ENCODE data around the gene URB1.
"Not testable (repeated sequence)": the region's sequence is repeated elsewhere in the genome, so short reads cannot be mapped to it uniquely, and the experiment has no call there.

URB1 gene

DNA sequence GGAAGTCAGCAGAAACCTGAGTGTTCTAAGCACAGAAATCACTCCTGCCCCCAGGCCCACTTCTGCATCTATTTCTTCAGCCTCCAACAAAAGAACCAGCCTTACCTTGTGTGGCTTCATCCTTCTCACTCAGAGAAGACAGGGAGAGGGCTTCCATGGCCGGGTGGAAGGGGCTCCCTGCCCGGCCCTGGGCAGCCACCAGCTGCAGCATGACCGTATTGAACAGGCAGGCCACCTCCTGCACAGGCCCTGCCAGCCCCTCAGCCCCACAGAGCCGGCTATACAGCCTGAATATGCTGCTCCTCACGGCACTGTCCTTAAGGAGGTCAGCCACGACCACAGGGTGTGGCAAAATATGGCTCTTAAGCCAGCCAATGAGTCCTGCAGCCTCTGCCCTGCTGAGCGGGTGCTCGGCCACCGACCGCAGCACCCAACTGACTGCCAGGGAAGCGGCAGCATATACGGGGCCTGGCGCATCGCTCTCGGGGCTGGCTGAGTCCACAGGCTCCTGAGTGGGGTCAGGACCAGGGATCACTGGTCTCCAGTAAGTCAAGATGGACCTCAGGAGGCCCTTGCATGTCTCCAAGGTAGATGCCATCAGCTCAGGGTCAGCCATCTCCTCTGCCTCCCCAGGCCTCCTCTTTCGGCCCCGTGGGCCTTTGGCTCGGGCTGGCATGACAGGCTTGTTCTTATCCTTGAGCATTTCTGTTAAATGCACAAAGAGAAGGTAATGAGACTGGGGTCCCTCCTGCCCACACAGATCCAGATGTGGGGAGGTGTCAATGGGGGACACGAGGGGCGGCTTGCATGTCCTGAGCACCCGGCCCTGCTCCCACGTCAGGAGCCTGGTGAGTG is 76.2 kb downstream of the URB1 start:
- no peak for DNase-seq

DNA sequence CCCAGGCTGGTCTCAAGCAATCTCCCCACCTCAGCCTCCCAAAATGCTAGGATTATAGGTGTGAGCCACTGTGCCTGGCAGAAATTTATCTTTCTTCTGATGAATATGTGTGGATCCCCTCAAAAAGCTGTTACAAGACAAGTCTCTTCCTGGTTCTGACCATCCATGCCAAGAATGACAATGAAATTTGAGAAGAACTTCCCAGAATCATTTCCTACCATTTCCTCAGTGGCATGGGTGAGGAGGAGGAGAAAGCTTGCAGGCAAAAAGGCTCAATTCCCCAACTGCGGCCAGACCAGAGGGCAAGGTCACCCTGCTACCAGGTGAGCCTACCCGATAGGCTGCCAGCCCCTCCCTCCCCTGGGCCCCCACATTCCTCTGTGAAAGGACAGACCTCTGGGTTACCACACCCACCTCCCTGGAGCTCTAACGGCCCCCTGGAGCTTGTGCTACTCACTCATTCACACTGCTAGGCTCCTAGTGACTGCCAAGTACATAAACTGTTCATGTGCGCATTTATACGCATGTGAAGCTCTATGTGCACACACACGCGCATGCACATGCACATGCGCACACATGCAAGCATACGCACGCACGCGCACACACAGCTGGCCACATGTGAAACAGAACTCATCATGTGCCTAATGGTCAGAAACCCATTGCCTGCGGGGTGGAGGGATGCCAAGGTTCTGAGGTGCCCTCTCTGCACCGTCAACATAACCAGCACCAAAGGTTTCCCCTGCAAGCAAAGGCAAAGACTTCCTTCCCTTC is 77.1 kb downstream of the URB1 start:
- no peak for DNase-seq

DNA sequence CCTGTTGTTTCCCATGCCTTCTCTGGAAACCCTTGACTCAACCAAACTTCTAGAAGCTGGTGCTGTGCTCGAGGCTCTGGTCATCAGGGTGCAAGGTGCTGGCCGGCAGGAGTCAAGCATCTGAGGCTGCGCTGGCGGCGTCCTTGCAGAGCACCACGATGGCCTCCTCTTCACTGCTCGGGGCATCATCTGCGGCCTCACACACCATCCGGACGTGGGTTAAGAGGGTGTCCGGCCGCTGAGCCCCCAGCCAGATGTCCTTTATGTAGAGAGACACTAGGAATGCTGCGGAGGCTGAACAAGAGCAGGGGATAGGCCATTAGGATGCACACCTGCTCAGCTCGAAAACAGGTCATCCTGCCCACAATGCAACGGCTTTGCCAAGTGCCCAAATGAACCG is 78.0 kb downstream of the URB1 start:
- DNase-seq = no peak

DNA sequence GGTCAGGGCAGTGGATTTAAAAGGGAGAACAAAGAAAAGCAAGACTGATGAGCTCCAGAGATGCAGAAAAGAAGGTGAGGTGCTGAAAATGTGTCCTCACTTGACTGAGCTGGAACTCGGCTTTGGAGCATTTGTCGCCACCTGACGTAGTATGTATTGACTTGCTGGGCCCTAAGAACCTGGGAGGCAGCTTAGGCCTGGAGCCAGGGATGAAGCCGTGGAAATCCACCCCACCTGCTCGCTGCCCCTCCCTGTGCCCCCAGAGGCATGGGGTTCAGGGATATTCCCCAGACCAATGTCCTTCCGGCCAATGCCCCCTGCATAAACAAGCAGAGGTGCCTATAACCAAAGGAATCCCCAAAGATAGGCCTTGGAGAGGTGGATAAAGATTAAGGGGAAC is 79.8 kb downstream of the URB1 start:
- DNase-seq = no peak

DNA sequence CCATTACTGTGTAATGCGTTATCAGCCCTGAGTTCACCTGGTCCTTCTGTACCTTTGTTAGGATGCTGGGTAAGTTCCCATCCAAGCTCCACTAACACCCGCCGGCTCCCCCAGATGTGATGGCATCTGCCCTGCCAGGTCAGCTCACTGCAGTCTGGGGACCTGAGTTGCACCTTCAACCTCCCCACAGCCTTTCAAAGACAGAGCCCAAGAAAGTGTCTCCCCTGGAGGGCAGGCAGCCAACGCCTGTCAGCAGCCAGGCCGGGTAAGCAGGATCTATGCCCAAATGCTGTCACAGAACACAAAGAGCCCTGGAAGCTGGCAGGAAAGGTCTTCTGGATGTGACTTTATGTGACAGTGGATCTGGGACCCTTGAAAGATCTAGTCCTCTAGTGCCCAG is 80.5 kb downstream of the URB1 start:
- DNase-seq = no peak

DNA sequence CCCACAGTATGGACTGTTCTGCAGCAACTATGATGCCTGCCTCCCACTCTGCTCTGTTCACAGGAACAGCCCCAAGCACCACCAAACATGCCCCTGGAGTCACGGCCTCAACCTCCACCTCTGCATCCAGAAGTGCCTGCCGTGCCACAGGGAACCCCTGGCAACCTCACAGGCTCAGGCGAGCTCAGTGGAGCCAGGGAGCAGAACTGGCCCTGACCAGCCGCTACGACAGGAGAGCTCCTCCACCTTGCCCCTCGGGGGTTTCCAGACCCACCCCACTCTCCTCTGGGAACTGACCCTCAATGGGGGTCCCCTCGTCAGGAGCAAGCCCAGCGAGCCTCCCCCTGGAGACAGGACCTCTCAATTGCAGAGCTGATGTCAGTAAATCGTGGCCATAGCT is 81.2 kb downstream of the URB1 start:
- no peak for DNase-seq

DNA sequence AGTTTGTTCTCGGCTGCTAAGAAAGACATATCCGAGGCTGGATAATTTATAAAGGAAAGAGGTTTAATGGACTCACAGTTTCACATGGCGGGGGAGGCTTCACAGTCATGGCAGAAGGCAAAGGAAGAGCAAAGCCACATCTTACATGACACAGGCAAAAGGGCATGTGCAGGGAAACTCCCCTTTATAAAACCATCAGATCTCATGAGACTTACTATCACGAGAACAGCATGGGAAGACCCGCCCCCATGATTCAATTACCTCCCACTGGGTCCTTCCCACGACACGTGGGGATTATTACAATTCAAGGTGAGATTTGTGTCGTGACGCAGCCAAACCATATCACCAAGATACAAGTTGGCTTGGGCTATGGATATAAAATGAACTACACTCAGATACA is 81.8 kb downstream of the URB1 start:
- DNase-seq = not testable (repeated sequence)

DNA sequence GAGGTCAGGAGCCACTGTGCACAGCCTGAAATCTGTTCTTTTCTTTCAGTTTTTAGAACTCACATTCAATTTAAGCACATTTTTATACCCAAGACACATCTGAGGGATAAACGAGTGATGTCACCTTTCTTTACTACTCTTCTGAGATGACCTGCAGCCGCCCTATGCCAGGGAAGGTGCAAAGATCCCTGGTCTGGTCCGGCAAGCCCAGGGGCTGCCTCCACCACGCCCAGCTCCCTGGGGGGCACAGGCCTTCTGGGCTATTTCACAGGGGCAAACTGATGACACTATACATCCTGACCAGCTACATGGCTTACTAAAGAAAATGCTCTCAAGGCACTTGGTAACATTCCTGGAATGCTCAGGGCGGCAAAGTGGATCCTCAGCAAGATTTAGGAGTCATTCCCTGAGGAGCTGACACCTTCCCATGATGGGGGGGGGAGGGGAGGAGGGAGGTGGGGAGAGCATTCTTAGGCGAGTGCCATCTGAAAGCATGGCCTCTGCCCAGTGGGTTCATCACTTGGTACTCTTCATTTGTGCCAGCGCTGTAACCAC is 82.8 kb downstream of the URB1 start:
- no peak for DNase-seq

DNA sequence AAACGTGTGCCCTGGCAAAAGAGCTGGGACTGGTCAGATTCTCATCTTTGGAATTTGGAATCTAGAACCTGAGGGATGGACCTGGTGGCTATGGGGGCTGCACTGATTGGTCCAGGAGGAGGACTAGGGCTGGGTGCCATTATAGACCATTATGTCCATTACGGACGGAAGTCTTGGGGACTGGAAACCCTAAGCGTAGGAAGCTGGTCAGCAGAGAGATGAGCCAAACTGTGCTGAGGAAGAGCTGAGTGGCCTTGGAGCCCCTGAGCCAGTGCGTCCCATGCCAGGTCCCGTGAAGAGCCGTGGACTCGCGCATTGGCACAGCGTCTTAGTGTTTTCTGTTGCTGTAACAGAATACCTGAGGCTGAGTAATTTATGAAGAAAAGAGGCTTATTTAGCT is 84.1 kb downstream of the URB1 start:
- DNase-seq = no peak

DNA sequence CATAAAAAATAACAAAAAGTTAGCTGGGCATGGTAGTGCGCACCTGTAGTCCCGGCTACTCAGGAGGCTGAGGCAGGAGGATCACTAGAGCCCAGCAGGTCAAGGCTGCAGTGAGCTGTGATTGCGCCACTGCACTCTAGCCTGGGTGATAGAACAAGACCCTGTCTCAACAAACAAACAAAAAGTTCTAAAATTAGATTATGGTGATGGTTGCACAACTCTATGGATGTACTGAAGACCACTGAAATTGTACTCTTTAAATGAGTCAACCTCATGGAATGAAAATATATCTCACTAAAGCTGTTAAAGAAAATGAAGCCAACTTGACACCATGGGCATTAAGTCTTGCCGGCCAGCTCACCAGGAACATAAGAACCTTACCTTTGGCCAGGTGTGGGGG is 85.1 kb downstream of the URB1 start:
- no peak for DNase-seq

DNA sequence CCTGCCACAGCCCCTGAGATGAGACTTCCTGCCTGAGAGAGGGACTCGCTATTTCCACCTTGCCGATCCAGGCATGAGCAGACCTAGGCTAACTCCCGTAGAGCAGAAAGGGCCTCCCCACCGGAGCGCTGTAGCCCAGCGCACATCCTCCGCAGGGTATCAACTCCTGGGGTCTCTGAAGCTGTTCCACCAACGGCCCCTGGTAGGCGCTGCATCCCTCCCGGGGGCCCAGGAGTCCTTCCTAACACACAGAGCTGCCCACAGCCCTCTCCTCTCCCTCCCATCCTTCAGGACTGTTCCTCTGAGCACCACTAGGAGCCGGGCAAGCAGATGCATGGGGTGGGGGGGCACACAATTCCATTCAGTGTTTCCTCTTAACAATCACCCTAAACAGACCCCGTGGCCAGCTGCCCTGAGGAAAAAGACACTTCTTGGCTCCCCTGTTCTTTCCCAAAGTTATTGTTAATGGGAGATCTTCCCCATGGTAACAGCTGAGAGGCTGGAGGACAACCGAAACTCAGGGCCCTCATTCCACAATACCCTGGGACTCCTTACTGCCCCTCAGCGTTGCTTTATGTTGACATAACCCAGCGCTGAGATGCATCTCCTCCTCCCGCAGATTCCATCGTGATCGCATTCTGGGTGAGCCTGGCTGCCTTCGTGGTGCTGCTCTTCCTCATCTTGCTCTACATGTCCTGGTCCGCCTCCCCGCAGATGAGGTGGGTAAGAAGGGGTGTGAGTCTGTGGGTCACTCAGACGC is 86.6 kb downstream of the URB1 start:
- DNase-seq = no peak

DNA sequence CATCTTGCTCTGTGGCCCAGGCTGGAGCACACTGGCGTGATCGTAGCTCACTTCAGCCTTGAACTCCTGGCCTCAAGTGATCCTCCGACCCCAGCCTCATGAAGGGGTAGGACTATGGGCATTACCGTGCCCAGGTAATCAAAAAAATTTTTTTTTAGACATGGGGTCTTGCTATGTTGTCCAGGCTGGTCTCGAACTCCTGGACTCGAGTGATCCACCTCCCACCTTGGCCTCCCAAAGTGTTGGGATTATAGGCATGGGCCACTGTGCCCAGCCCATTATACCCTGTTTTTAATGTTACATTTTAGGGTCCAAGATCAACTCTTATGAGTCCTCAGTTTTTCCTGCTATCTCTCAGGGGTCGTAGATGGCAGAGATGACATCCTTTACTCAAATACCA is 87.8 kb downstream of the URB1 start:
- DNase-seq = no peak

DNA sequence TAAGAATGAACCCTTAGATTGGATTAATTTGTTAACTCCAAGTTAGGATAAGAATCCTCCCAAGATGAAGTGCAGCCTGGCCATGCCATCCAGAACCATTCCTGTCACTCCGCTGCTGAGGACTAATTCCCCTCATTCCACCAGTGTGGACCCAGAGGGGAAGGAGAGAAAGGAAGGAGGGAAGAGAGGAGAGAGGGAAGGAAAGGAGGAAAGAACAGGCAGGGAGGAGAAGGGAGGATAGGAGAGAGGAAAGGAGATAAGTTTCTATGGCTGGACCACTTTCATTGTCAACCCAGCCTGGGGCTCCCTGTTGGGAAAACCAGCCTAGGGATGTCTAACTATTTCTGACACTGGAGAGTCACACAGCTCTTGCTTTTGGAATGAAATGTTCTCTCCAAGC is 89.4 kb downstream of the URB1 start:
- DNase-seq = no peak

DNA sequence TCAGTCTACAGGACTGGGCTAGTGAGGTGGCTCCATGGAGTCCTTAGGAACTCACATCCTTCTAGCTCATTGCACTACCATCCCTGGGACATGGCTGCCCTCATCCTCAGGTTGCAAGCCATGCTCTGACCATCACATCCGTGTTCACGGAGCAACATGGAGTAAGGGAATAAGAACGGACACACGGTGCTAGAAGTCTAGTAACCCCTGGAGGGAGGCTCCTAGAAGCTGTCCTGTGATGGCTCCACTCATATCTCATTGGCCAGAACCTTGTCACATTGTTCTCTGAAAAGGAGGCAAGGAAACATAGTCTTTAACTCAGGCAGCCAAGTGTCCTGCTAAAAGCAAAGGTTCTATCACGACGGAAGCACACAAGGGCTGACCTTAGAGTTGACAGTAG is 90.3 kb downstream of the URB1 start:
- DNase-seq = no peak

DNA sequence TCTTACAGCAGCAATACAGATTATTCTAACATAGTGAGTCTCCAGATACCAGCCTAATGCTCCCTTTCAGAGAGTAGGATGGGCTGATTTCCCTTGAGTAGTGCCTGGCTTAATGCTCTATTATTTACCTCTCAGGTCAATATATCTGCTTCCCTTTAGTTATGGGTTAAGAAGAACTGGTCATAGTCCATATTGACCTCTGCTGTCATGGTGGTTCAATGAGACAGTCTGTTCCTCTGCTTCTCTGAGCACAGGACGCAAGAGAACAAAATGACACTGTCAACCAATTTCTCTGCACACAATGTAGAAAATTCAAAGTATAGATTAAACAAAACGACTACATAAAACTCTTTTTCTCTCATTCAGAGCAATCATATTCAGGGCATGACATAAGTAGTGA is 91.2 kb downstream of the URB1 start:
- no peak for DNase-seq

DNA sequence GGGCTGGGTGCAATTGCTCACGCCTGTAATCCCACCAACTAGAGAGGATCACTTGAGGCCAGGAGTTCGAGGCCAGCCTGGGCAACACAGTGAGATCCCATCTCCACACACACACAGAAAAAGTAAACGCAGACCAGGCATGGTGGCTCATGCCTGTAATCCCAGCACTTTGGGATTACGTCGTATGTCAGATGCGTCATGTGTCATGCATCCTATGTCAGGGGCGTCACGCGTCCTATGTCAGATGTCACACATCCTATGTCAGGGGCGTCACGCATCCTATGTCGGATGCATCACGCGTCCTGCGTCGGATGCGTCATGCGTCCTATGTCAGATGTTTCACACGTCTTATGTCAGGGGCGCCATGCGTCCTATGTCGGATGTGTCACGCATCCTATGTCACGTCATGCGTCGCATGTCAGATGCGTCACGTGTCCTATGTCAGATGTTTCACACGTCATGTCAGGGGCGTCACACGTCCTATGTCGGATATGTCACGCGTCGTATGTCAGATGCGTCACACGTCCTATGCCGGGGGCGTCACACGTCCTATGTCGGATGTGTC is 92.6 kb downstream of the URB1 start:
- no peak for DNase-seq

DNA sequence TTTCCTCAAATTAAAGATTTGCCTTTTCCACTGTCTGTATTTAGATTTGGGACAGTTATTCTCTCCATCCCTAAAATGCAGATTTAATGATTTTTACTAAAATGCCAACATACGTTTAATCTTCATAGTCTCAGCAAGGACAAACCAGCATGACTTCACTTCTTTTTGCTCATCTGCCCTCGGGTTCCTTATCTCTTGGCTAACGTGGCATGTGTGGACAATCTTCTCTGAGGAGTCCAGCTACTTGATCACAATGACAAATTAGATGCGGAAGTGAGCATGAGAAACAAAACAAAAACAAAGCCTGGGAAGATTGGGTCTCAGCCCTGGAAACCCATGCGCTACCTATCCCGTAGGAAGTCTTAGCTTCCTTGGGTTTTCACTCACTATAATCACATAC is 93.1 kb downstream of the URB1 start:
- no peak for DNase-seq

DNA sequence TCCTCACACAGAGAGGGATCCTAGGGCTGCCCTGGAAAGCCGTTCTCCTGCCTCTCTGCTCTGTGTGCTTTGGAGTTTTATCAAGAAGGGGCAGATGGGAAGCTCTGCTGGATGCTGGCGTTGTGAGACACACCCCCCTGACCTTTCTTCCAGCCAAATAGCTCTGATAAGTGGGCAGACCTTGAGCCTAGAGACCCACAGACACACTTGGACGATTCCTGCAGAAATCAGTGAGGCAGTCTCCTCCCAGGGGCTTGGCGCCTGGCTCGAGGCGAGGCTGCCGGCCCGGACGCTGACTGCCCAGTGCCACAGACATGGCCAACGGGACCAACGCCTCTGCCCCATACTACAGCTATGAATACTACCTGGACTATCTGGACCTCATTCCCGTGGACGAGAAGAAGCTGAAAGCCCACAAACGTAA is 94.1 kb downstream of the URB1 start, which contains the start of gene MRAP:
Gene MRAP (plus strand): TSS at position 198 of the 424 bp plus-strand sequence. CDS start 117 bp downstream, at position 315.
- no peak for DNase-seq

DNA sequence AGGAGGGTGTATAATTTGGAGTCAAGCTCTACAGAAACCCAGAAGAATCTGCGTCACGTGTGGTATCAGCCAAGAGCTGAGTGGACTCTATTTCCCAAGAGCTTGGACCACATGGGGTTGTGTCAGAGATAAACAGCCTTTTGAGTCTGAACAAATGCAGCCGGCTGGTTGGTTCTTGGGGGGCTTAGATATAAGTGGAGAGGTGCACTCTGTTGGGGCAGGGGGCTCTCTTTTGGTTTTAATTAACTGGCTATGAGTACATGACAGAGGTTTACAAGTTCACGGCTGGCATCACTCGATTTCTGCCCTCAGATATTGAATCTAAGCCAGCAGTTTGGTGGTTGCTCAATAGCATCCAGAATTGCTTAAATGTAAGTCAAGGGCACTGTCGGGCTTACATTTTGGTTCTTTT is 94.7 kb downstream of the URB1 start:
- no peak for DNase-seq

DNA sequence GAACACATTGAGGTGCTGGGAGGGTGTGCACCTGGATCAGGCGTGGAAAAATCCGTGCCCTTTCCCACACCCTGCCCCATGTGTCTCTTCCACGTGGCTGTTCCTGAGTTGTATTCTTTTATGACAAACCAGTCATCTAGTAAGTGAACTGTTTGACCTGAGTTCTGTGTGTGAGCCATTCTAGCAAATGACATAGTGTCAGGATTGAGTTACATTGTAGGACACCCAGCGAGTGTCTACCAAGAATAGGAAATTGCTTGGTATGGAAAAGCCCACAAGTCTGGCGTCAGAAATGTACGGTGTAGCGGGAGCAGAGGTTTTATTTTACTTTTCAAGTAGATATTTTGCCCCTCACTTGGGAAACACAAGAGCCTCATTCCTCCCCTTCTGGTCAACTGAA is 95.4 kb downstream of the URB1 start:
- no peak for DNase-seq

DNA sequence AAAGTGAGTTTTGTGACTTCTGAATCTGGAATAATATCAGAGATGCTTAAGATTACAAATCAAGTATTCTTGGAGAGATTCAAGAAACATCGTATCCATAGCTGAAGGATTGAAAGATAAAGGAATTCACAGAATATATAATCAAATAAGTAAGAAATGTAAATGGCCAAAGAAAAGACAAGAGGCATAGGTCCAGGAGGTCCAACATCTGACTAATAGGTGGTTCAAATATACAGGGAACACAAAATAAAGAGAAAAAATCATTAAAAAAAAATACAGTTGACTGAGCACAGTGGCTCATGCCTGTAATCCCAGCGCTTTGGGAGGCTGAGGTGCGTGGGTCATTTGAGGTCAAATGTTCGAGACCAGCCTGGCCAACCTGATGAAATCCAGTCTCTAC is 107.3 kb downstream of the URB1 start:
- no peak for DNase-seq

DNA sequence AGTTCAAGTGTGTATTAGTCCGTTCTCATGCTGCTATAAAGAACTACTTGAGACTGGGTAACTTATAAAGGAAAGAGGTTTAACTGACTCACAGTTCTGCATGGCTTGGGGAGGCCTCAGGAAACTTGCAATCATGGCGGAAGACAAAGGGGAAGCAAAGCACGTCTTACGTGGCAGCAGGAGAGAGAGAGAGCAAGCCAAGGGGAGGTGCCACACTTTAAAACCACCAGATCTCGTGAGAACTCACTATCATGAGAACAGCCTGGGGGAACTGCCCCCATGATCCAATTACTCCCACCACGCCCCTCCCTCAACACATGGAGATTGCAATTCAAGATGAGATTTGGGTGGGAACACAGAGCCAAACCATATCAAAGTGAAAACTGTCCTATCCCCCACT is 109.8 kb downstream of the URB1 start:
- no peak for DNase-seq

DNA sequence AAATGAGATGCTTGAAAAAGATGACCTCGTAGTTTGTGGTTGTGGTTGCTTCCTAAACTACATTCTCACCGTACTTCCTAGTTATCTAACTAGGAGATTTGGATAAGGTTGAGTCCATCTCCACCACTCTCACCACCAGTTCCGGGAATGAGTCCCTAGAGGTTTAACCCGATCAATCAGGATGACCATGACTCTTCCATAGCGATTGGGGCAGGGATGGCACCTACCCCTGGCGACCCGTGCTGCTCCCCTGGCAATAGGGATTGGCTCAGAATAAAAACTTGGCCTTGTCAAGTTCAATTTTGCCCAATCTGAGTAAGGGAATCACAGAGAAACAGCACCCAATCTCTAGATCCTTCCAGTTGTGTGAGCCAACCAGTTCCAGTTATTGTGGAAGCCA is 111.3 kb downstream of the URB1 start:
- no peak for DNase-seq
